ENCODE data around the gene SDHC.
A peak's percentile ranks its signal among the peaks of the same experiment; 100 is the strongest.
"Not testable (repeated sequence)": the region's sequence is repeated elsewhere in the genome, so short reads cannot be mapped to it uniquely, and the experiment has no call there.

The SDHC gene

DNA sequence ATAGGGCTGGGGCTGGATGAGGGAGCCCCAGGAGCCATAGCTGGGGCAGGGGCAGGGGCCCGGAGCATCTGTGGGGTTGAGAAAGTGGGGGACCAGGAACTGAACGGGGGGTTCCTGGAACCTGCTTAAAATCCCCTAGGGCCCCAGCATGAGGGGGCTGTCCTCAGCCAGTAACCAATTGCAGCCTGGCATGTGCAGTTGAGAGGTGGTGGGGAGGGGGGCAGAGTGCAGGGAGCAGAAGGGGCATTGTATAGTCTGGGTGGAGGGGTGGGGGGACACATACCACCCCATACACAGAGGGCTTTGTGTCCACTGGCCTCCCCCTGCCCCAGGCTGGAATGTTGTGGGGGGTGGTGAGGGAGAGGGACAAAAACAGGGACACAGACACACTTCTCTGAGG, 4.3 kb upstream of the SDHC start, which contains the start of gene MPZ:
TSS of gene MPZ (minus strand) at position 101 of the 400 bp plus-strand sequence. CDS start at position 38, 63 bp downstream.
- no peak within 1 kb of the TSS for H3K4me3 ChIP-seq (IDR thresholded peaks at IDR 0.05; ENCODE audit: insufficient read depth, low read depth, low read length)
- H3K79me2 ChIP-seq (ENCODE audit: insufficient read depth, low read depth), result peaks cover 4% of the 10 kb centered on the region; the same call in 1 of the 2 replicates
- no peak within 1 kb of the TSS for H3K4me2 ChIP-seq
- H3K36me3 ChIP-seq (ENCODE audit: insufficient read depth), result no peaks in the 10 kb centered on the region
- no peaks in the 10 kb centered on the region for H4K20me1 ChIP-seq (ENCODE audit: insufficient read depth)
- no peak for TF ChIP-seq CTCF (conservative IDR thresholded peaks at IDR 0.05; ENCODE audit: low read depth, low read length)
- H3K9ac ChIP-seq, result no peak within 1 kb of the TSS
- H3K4me1 ChIP-seq (ENCODE audit: low read depth, poor library complexity, severe bottlenecking), result peaks cover 14% of the 10 kb centered on the region
- no peak within 1 kb of the TSS for H2AFZ ChIP-seq (ENCODE audit: low read depth)
- H3K27ac ChIP-seq, result no peak within 1 kb of the TSS
- no peaks in the 10 kb centered on the region for H3K27me3 ChIP-seq (ENCODE audit: insufficient read depth, low read depth)

DNA sequence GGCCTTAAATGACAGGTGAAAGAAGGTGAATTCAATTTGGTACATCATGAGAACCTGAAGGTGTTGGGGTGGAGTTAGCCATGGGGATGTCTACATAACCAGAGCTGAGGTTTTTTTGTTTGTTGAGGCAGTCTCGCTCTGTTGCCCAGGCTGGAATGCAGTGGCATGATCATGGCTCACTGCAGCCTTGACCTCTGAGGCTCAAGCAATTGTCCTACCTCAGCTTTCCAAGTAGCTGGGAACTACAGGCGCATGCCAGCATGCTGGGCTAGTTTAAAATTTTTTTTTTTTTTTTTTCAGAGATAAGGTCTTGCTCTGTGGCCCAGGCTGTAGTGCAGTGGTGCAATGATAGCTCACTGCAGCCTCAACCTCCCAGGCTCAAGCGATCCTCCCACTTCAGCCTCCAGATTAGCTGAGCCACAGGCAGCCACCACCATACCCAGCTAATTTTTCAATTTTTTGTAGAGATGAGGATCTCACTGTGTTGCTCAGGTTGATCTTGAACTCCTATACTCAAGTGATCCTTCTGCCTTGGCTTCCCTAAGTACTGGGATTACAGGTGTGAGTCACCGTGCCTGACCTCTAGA, 2.5 kb upstream of the SDHC start:
- no peaks in the 10 kb centered on the region for H3K36me3 ChIP-seq (ENCODE audit: insufficient read depth)
- no peaks in the 10 kb centered on the region for H3K27me3 ChIP-seq (ENCODE audit: insufficient read depth, low read depth)
- peaks cover 20% of the 10 kb centered on the region for H3K4me1 ChIP-seq (ENCODE audit: low read depth, poor library complexity, severe bottlenecking)
- H4K20me1 ChIP-seq (ENCODE audit: insufficient read depth), result no peaks in the 10 kb centered on the region
- H2AFZ ChIP-seq (ENCODE audit: low read depth), result no peak overlapping the region
- no peak overlapping the region for H3K9ac ChIP-seq
- no peak overlapping the region for H3K27ac ChIP-seq
- no peak for TF ChIP-seq CTCF (conservative IDR thresholded peaks at IDR 0.05; ENCODE audit: low read depth, low read length)
- no peak overlapping the region for H3K4me3 ChIP-seq (IDR thresholded peaks at IDR 0.05; ENCODE audit: insufficient read depth, low read depth, low read length)
- H3K79me2 ChIP-seq (ENCODE audit: insufficient read depth, low read depth), result peaks cover 10% of the 10 kb centered on the region; the same call in 1 of the 2 replicates
- H3K4me2 ChIP-seq, result no peak overlapping the region

GRCh38 chr1:161313554-161314200, 504 bp upstream of the SDHC start:
- no peak for TF ChIP-seq CTCF (conservative IDR thresholded peaks at IDR 0.05; ENCODE audit: low read depth, low read length)

DNA sequence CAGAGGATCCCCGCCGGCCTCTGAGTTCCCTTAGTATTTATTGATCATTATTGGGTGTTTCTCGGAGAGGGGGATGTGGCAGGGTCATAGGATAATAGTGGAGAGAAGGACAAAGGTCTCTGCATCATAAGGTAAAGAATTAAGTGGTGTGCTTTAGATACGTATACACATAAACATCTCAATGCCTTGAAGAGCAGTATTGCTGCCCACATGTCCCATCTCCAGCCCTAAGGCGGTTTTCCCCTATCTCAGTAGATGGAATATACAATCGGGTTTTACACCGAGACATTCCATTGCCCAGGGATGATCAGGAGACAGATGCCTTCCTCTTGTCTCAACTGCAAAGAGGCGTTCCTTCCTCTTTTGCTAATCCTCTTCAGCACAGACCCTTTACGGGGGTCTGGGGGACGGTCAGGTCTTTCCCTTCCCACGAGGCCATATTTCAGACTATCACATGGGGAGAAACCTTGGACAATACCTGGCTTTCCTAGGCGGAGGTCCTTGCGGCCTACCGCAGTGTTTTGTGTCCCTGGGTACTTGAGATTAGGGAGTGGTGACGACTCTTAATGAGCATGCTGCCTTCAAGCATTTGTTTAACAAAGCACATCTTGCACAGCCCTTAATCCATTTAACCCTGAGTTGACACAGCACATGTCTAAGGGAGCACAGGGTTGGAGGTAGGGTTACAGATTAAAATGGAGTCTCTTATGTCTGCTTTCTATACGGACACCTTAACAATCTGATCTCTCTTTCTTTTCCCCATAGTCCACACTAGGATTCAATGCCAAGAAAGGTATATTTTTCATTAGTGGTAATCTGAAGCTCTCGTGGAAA, 1.9 kb downstream of the SDHC start:
- Histone ChIP-seq H3K4me1 (ENCODE audit: low read depth, poor library complexity, severe bottlenecking) (peaks cover 14% of the 10 kb centered on the region), H3K4me2 (peak overlapping the region; percentile 91; the same call in 1 of the 2 replicates)
- H3K27ac ChIP-seq; H2AFZ ChIP-seq (ENCODE audit: low read depth); H3K27me3 ChIP-seq (ENCODE audit: insufficient read depth, low read depth); H4K20me1 ChIP-seq (ENCODE audit: insufficient read depth); H3K79me2 ChIP-seq (ENCODE audit: insufficient read depth, low read depth); H3K36me3 ChIP-seq (ENCODE audit: insufficient read depth); H3K4me3 ChIP-seq (IDR thresholded peaks at IDR 0.05; ENCODE audit: insufficient read depth, low read depth, low read length); H3K9ac ChIP-seq: not testable (repeated sequence)

More at GRCh38 chr1:161313554-161314200, 504 bp upstream of the SDHC start:
- Histone ChIP-seq H3K4me1 (ENCODE audit: low read depth, poor library complexity, severe bottlenecking) (peaks cover 14% of the 10 kb centered on the region), H3K79me2 (ENCODE audit: insufficient read depth, low read depth) (peaks cover 10% of the 10 kb centered on the region; the same call in 1 of the 2 replicates), H3K27ac (peak overlapping the region; percentile 60), H3K4me3 (IDR thresholded peaks at IDR 0.05; ENCODE audit: insufficient read depth, low read depth, low read length) (peak overlapping the region; percentile 99), H3K9ac (peak overlapping the region; percentile 82), H4K20me1 (ENCODE audit: insufficient read depth) (no peaks in the 10 kb centered on the region), H2AFZ (ENCODE audit: low read depth) (peak overlapping the region; percentile 99), H3K27me3 (ENCODE audit: insufficient read depth, low read depth) (no peaks in the 10 kb centered on the region), H3K4me2 (peak overlapping the region; percentile 91), H3K36me3 (ENCODE audit: insufficient read depth) (no peaks in the 10 kb centered on the region)

Data from KMS-11 (cell line).